Mesenchymal stem cell (in vitro differentiated cells and primary cell): Measurements from ENCODE around the gene ADGRL3.

Source experiments
- DNase-seq: peaks from one replicate; pipeline ENCODE4 v3.0.0-alpha.2; 2013
- H2AFZ ChIP-seq: one replicate; pipeline ENCODE4 v1.6.1; 2013; ENCODE audit warnings: low read depth, mild to moderate bottlenecking, control low read depth, inconsistent platforms, low read length, moderate library complexity
- H2AK5ac ChIP-seq: 2 replicates; pipeline ENCODE4 v1.6.1; 2013; ENCODE audit warnings: low read length, moderate library complexity, mild to moderate bottlenecking, inconsistent platforms; ENCODE audit not compliant: severe bottlenecking
- H2BK120ac ChIP-seq: one replicate; pipeline ENCODE4 v1.6.1; 2013; ENCODE audit warnings: low read depth, mild to moderate bottlenecking, inconsistent platforms, low read length, moderate library complexity
- H2BK12ac ChIP-seq, 2 experiments: one replicate each; pipeline ENCODE4 v1.6.1; 2013; ENCODE audit warnings: inconsistent platforms in 2 of 2, low read length in 2 of 2, mild to moderate bottlenecking in 2 of 2, moderate library complexity in 2 of 2, control low read depth in 1 of 2
- H2BK15ac ChIP-seq: one replicate; pipeline ENCODE4 v1.6.1; 2013; ENCODE audit warnings: mild to moderate bottlenecking, low read depth, inconsistent platforms; ENCODE audit not compliant: poor library complexity, severe bottlenecking
- H2BK5ac ChIP-seq: 2 replicates; pipeline ENCODE4 v1.6.1; 2013; ENCODE audit warnings: low read depth, mild to moderate bottlenecking, low read length, control low read depth, inconsistent platforms; ENCODE audit not compliant: poor library complexity, severe bottlenecking
- H3K14ac ChIP-seq, 2 experiments: one replicate each; pipeline ENCODE4 v1.6.1; 2013; ENCODE audit warnings: inconsistent platforms in 2 of 2, low read length in 2 of 2, control low read depth in 1 of 2, mild to moderate bottlenecking in 1 of 2, moderate library complexity in 1 of 2
- H3K18ac ChIP-seq, 2 experiments: one replicate each; pipeline ENCODE4 v1.6.1; 2013; ENCODE audit warnings: inconsistent platforms in 2 of 2, low read length in 2 of 2, control low read depth in 1 of 2, low read depth in 1 of 2, mild to moderate bottlenecking in 1 of 2
- H3K23ac ChIP-seq, 2 experiments: one replicate each; pipeline ENCODE4 v1.6.1; 2013; ENCODE audit warnings: inconsistent platforms in 2 of 2, low read length in 2 of 2, mild to moderate bottlenecking in 2 of 2, moderate library complexity in 2 of 2, control low read depth in 1 of 2
- H3K27ac ChIP-seq: 2 replicates; pipeline ENCODE4 v1.5.1; 2013; ENCODE audit warnings: mild to moderate bottlenecking, moderate library complexity, low read length, control low read depth, inconsistent platforms; ENCODE audit not compliant: poor library complexity, severe bottlenecking
- H3K27me3 ChIP-seq, 2 experiments: 2 replicates each; pipeline versions ENCODE4 v1.6.1 to v1.7.0; 2013; ENCODE audit warnings: low read length in 2 of 2, mild to moderate bottlenecking in 2 of 2, moderate library complexity in 2 of 2, control low read depth in 1 of 2, inconsistent platforms in 1 of 2; ENCODE audit not compliant: control insufficient read depth in 1 of 2, insufficient read depth in 1 of 2
- H3K36me3 ChIP-seq, 2 experiments: 2 replicates each; pipeline versions ENCODE4 v1.6.1 to v1.7.0; 2013; ENCODE audit warnings: low read length in 2 of 2, control low read depth in 1 of 2, inconsistent platforms in 1 of 2, low read depth in 1 of 2, mild to moderate bottlenecking in 1 of 2; ENCODE audit not compliant: insufficient read depth in 2 of 2, control insufficient read depth in 1 of 2
- H3K4ac ChIP-seq, 2 experiments: one replicate each; pipeline ENCODE4 v1.6.1; 2013; ENCODE audit warnings: inconsistent platforms in 2 of 2, low read length in 2 of 2, mild to moderate bottlenecking in 2 of 2, moderate library complexity in 2 of 2, control low read depth in 1 of 2, low read depth in 1 of 2
- H3K4me1 ChIP-seq: 2 replicates; pipeline ENCODE4 v1.6.1; 2013; ENCODE audit warnings: low read depth, low read length, control low read depth; ENCODE audit not compliant: control insufficient read depth, insufficient read depth
- H3K4me2 ChIP-seq: 2 replicates; pipeline ENCODE4 v1.6.1; 2013; ENCODE audit warnings: low read length, mild to moderate bottlenecking, inconsistent platforms; ENCODE audit not compliant: poor library complexity, severe bottlenecking
- H3K4me3 ChIP-seq, 2 experiments: 2 replicates each; pipeline versions ENCODE4 v1.5.1 to v1.7.0; 2013; ENCODE audit warnings: low read length in 2 of 2, mild to moderate bottlenecking in 2 of 2, control low read depth in 1 of 2, low read depth in 1 of 2; ENCODE audit not compliant: insufficient read depth in 1 of 2
- H3K79me1 ChIP-seq: replicated peaks from 2 replicates; pipeline ENCODE4 v1.6.1; 2013; ENCODE audit warnings: mild to moderate bottlenecking, control low read depth, low read length, inconsistent platforms; ENCODE audit not compliant: poor library complexity, severe bottlenecking
- H3K9ac ChIP-seq: 2 replicates; pipeline ENCODE4 v1.7.0; 2013; ENCODE audit warnings: mild to moderate bottlenecking, low read length, moderate library complexity
- H3K9me3 ChIP-seq: 2 replicates; pipeline ENCODE4 v1.7.0; 2013; ENCODE audit warnings: mild to moderate bottlenecking, low read length; ENCODE audit not compliant: control insufficient read depth
- H4K8ac ChIP-seq: one replicate; pipeline ENCODE4 v1.6.1; 2013; ENCODE audit warnings: inconsistent platforms, mild to moderate bottlenecking, low read length, moderate library complexity
- H4K91ac ChIP-seq: one replicate; pipeline ENCODE4 v1.6.1; 2013; ENCODE audit warnings: mild to moderate bottlenecking, low read length, inconsistent platforms
- WGBS: methylation state at CpG from one replicate; pipeline ENCODE4 v1.1.7; 2013; ENCODE audit warnings: mixed read lengths; 5-methylcytosine and 5-hydroxymethylcytosine counted together

Gene ADGRL3

DNA sequence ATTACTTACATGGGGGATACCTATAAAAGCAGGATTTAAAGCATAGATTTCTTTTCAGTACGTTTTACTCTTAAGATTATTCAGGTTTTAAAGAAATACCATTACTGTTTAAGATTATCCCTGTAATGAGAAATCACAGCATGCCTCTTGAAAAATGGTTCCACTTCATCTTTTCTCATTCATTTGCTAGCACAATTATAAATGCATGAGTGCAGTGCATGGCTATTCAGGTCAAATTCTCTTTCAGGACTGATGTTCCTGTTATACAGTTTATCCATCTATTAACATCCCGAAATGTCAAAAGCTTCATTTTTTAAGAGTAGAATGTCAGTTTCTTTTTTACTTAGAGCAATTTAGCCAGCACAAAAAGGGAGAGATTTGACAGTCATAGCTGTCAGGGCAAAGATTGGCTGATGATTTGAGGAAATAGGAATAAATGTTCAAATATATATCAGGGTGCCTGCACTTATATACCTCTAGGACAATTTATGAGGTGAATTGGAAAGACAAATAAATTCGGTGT, 135.2 kb downstream of the ADGRL3 start:
- Histone ChIP-seq H3K18ac (no peak overlapping the region), H3K4ac (no peak overlapping the region), H3K27ac (no peak overlapping the region), H2BK15ac (no peak overlapping the region), H3K36me3 (no peaks in the 10 kb centered on the region), H2BK5ac (no peak overlapping the region), H3K9me3 (peaks cover under 1% of the 10 kb centered on the region), H3K79me1 (no peaks in the 10 kb centered on the region), H3K27me3 (no peaks in the 10 kb centered on the region), H2AK5ac (no peak overlapping the region), H4K8ac (no peak overlapping the region), H3K14ac (no peak overlapping the region), H3K4me1 (no peaks in the 10 kb centered on the region), H2BK12ac (no peak overlapping the region), H3K23ac (no peak overlapping the region), H4K91ac (no peak overlapping the region), H3K4me2 (no peak overlapping the region), H2AFZ (no peak overlapping the region), H2BK120ac (no peak overlapping the region), H3K9ac (no peak overlapping the region), H3K4me3 (no peak overlapping the region)
- 100% methylated on average over 1 of the region's 3 CpGs for WGBS
- DNase-seq: no peak

DNA sequence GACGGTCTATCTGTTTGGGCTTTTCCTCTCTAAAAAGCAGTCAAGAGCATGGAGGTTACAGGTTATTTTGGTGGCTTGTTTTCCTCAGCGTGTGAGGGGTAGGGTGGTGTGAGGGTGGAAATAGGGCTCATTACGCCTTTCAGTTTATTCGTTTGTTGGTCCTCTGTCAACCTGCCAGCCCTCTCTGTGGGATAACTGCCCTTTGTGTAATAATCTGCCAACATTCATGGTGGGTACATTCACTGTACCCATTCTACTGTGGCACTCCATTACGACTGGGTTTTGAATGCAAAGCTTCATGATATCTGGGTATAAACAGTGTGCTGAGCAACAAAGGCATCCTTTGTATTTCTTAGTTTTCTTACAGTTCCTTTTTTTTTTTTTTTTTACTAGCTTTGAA, 136.4 kb downstream of the ADGRL3 start:
- H3K4me1 ChIP-seq: no peaks in the 10 kb centered on the region
- 66% methylated on average over 4 of the region's 5 CpGs for whole genome bisulfite sequencing

DNA sequence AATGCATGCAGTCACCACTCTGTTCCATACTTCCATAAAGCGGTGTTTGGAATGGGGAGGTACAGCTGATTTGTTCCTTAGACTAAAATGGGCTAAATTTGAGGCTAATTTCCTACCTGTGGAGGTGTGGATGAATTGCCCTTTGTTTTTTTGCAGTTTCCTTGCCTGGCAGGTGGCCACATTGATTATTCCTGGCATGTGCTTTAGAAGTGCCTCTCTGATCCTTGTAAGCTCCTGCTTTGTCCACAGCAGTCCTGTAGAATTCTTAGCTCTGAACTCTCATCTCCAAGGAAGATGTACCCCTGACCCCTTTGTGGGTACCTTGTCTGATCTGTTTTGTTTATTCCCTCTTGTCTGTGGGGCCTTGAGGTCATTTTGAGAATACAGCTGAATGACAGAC, 136.8 kb downstream of the ADGRL3 start:
- Histone ChIP-seq H3K4ac (no peak overlapping the region), H3K27me3 (no peaks in the 10 kb centered on the region), H2BK15ac (no peak overlapping the region), H3K18ac (no peak overlapping the region), H3K79me1 (no peaks in the 10 kb centered on the region), H3K9ac (no peak overlapping the region), H2AFZ (no peak overlapping the region), H3K4me3 (no peak overlapping the region), H3K9me3 (no peaks in the 10 kb centered on the region), H4K8ac (no peak overlapping the region), H3K4me2 (no peak overlapping the region), H2AK5ac (no peak overlapping the region), H3K23ac (no peak overlapping the region), H2BK5ac (no peak overlapping the region), H2BK12ac (no peak overlapping the region), H3K14ac (no peak overlapping the region), H4K91ac (no peak overlapping the region), H3K27ac (no peak overlapping the region), H3K36me3 (no peaks in the 10 kb centered on the region), H2BK120ac (no peak overlapping the region), H3K4me1 (no peaks in the 10 kb centered on the region)
- WGBS: 91% methylated on average over 1 of the region's 1 CpG
- no peak for DNase-seq

More for the DNA sequence above, 136.4 kb downstream of the ADGRL3 start:
- H3K27ac ChIP-seq: no peak overlapping the region
- H2AK5ac ChIP-seq: no peak overlapping the region
- no peak overlapping the region for H3K4ac ChIP-seq
- H2AFZ ChIP-seq: no peak overlapping the region
- H3K4me2 ChIP-seq: no peak overlapping the region
- no peak for DNase-seq
- H4K91ac ChIP-seq: no peak overlapping the region
- no peaks in the 10 kb centered on the region for H3K36me3 ChIP-seq
- H2BK120ac ChIP-seq: no peak overlapping the region
- H3K9ac ChIP-seq: no peak overlapping the region
- H3K18ac ChIP-seq: no peak overlapping the region
- H2BK12ac ChIP-seq: no peak overlapping the region
- no peaks in the 10 kb centered on the region for H3K27me3 ChIP-seq
- H2BK15ac ChIP-seq: no peak overlapping the region
- no peak overlapping the region for H3K14ac ChIP-seq
- no peak overlapping the region for H3K4me3 ChIP-seq
- H3K9me3 ChIP-seq: no peaks in the 10 kb centered on the region
- no peak overlapping the region for H2BK5ac ChIP-seq
- H3K79me1 ChIP-seq: no peaks in the 10 kb centered on the region
- H4K8ac ChIP-seq: no peak overlapping the region
- no peak overlapping the region for H3K23ac ChIP-seq

DNA sequence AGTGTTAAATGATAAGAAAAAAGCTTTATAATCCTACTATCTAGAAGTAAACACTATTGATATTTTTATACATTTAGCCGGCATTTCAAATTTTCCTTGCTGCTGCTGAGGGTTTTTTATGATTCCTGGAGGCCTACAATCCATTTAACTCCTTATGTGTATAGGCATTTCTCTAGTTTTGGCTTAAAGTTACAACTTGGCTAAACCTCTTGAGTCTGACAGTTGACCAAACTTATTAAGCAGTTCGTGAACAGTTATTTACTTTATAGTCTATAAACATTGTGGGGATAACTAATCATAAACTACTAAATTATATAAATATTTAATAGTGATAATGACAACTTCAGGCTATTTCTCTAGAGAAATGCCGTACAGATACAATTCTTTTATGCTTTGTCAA, 141.9 kb downstream of the ADGRL3 start:
- Histone ChIP-seq H3K27me3 (no peaks in the 10 kb centered on the region), H3K9me3 (no peaks in the 10 kb centered on the region), H2AK5ac (no peak overlapping the region), H2BK5ac (no peak overlapping the region), H3K4me1 (no peaks in the 10 kb centered on the region), H3K4me3 (no peak overlapping the region), H3K4ac (no peak overlapping the region), H2BK120ac (no peak overlapping the region), H3K18ac (no peak overlapping the region), H3K23ac (no peak overlapping the region), H3K36me3 (no peaks in the 10 kb centered on the region), H3K14ac (no peak overlapping the region), H2BK12ac (no peak overlapping the region), H3K27ac (no peak overlapping the region), H3K79me1 (no peaks in the 10 kb centered on the region), H3K4me2 (no peak overlapping the region), H4K91ac (no peak overlapping the region), H4K8ac (no peak overlapping the region), H3K9ac (no peak overlapping the region), H2BK15ac (no peak overlapping the region), H2AFZ (no peak overlapping the region)
- DNase-seq: no peak
- WGBS: 76% methylated on average over 1 of the region's 3 CpGs
